ENCODE measurements around the gene C7orf57.
A peak's percentile ranks its signal among the peaks of the same experiment; 100 is the strongest.
"Not testable (repeated sequence)": the region's sequence is repeated elsewhere in the genome, so short reads cannot be mapped to it uniquely, and the experiment has no call there.

C7orf57 gene

GRCh38 chr7:48035301-48035966 is at the start of gene C7orf57:
Gene C7orf57, plus strand, starts transcription at chr7:48035543. Its CDS starts 766 bp downstream, at chr7:48036309.
- peak; percentile 49 to 78 for DNase-seq (ENCODE audit: low read depth in 2 of 2, low spot score in 1 of 2)

GRCh38 chr7:47988496-47989386 is 46.6 kb upstream of the C7orf57 start:
- no peak for DNase-seq (ENCODE audit: low read depth in 2 of 2, low spot score in 1 of 2)

GRCh38 chr7:47989607-47990400 is 45.5 kb upstream of the C7orf57 start:
- not testable (repeated sequence) for DNase-seq (ENCODE audit: low read depth in 2 of 2, low spot score in 1 of 2)

GRCh38 chr7:47990592-47990991 is 44.8 kb upstream of the C7orf57 start:
- DNase-seq (ENCODE audit: low read depth in 2 of 2, low spot score in 1 of 2) = no peak

- no peak for DNase-seq (ENCODE audit: low read depth in 2 of 2, low spot score in 1 of 2)
Observed at GRCh38 chr7:47991270-47991669, 44.1 kb upstream of the C7orf57 start.

- peak; percentile 70 to 75 for DNase-seq (ENCODE audit: low read depth in 2 of 2, low spot score in 1 of 2)
Observed at GRCh38 chr7:47991741-47992311, 43.5 kb upstream of the C7orf57 start.

- DNase-seq (ENCODE audit: low read depth in 2 of 2, low spot score in 1 of 2) = no peak
Observed at GRCh38 chr7:47992446-47992845, 42.9 kb upstream of the C7orf57 start.

GRCh38 chr7:47999413-47999812 is 35.9 kb upstream of the C7orf57 start:
- DNase-seq (ENCODE audit: low read depth in 2 of 2, low spot score in 1 of 2) = no peak

- DNase-seq (ENCODE audit: low read depth in 2 of 2, low spot score in 1 of 2) = not testable (repeated sequence)
Observed at GRCh38 chr7:48000164-48000563, 35.2 kb upstream of the C7orf57 start.

- DNase-seq (ENCODE audit: low read depth in 2 of 2, low spot score in 1 of 2) = no peak
Observed at GRCh38 chr7:48004032-48004431, 31.3 kb upstream of the C7orf57 start.

GRCh38 chr7:48004638-48005037 is 30.7 kb upstream of the C7orf57 start:
- no peak for DNase-seq (ENCODE audit: low read depth in 2 of 2, low spot score in 1 of 2)

- DNase-seq (ENCODE audit: low read depth in 2 of 2, low spot score in 1 of 2) = no peak
Observed at GRCh38 chr7:48006866-48007265, 28.5 kb upstream of the C7orf57 start.

GRCh38 chr7:48009257-48009656 is 26.1 kb upstream of the C7orf57 start:
- DNase-seq (ENCODE audit: low read depth in 2 of 2, low spot score in 1 of 2) = no peak

GRCh38 chr7:48009954-48010353 is 25.4 kb upstream of the C7orf57 start:
- no peak for DNase-seq (ENCODE audit: low read depth in 2 of 2, low spot score in 1 of 2)

- DNase-seq (ENCODE audit: low read depth in 2 of 2, low spot score in 1 of 2) = no peak
Observed at GRCh38 chr7:48011323-48011722, 24.0 kb upstream of the C7orf57 start.

GRCh38 chr7:48011951-48012350 is 23.4 kb upstream of the C7orf57 start:
- no peak for DNase-seq (ENCODE audit: low read depth in 2 of 2, low spot score in 1 of 2)

GRCh38 chr7:48016641-48017040 is 18.7 kb upstream of the C7orf57 start:
- DNase-seq (ENCODE audit: low read depth in 2 of 2, low spot score in 1 of 2) = no peak

- no peak for DNase-seq (ENCODE audit: low read depth in 2 of 2, low spot score in 1 of 2)
Observed at GRCh38 chr7:48017674-48018073, 17.7 kb upstream of the C7orf57 start.

- no peak for DNase-seq (ENCODE audit: low read depth in 2 of 2, low spot score in 1 of 2)
Observed at GRCh38 chr7:48025624-48026023, 9.7 kb upstream of the C7orf57 start.

- DNase-seq (ENCODE audit: low read depth in 2 of 2, low spot score in 1 of 2) = no peak
Observed at GRCh38 chr7:48028938-48029337, 6.4 kb upstream of the C7orf57 start, which contains the start of gene SUN3. Gene SUN3, minus strand, starts transcription at chr7:48029107. Its CDS starts 169 bp downstream, at chr7:48028938.

GRCh38 chr7:48031111-48031510 is 4.2 kb upstream of the C7orf57 start:
- DNase-seq (ENCODE audit: low read depth in 2 of 2, low spot score in 1 of 2) = no peak
